HTERT RPE-1 (cell line): Measurements from ENCODE around the gene KRTAP9-6.
"Not testable (repeated sequence)": the region's sequence is repeated elsewhere in the genome, so short reads cannot be mapped to it uniquely, and the experiment has no call there.

Experiments
- in situ Hi-C: fragments of 300-500 bp; cut with MboI; formaldehyde crosslinking; loops from 4 replicates; pipeline ENCODE4 v1.14.3; 2020; ENCODE audit warnings: low sequenced_read_pairs

The KRTAP9-6 gene, protein sequence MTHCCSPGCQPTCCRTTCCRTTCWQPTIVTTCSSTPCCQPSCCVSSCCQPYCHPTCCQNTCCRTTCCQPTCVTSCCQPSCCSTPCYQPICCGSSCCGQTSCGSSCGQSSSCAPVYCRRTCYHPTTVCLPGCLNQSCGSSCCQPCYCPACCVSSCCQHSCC

DNA sequence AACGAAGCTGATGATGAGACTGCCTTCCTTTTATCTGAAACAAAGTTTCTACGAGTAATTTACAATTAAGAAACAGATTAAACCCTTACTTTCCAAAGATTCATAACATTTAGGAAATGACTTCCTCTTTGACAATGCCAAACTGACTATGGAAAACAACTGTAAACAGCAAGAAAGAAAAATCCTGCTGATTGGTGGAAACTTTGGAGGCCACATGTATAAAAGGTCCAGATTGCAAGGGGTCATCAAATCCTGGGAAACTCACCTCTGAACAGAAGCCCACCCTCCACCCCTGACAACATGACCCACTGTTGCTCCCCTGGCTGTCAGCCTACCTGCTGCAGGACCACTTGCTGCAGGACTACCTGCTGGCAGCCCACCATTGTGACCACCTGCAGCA, at the start of gene KRTAP9-6:
Gene KRTAP9-6, plus strand, starts transcription at position 301 of the 400 bp plus-strand sequence. Its CDS starts 0 bp downstream, at position 301.
- in situ Hi-C loops: no loop called here

DNA sequence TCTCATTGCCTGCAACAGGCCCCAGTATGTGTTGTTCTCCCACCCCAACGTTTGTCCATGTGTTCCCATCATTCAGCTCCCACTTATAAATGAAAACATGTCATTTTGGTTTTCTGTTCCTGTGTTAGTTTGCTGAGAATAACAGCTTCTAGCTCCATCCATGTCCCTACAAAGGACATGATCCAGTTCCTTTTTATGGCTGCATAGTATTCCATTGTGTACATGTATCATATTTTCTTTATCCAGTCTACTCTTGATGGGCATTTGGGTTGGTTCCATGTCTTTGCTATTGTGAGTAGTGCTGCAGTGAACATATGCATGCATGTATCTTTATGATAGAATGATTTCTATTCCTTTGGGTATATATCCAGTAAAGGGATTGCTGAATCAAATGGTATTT, 49.5 kb upstream of the KRTAP9-6 start:
- in situ Hi-C loops: no loop called here

DNA sequence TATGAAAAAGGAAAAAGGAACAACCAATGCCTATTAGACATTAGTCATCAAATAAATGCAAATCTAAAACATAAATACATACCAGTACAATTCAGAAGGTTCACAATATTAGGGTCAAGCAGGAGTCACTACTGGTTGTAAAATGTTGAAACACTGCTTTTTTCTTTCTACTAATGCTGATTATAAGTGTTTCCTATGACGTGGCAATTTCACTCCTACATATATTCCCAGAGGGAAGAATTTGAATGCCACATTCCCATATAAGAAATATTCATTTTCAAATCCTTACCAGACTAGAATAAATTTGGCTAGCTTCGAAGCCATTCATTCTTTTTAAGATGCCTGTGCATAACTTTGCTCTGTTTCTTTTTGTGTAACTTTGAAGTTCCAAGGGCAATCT, 41.4 kb upstream of the KRTAP9-6 start:
- in situ Hi-C loops: no loop called here

DNA sequence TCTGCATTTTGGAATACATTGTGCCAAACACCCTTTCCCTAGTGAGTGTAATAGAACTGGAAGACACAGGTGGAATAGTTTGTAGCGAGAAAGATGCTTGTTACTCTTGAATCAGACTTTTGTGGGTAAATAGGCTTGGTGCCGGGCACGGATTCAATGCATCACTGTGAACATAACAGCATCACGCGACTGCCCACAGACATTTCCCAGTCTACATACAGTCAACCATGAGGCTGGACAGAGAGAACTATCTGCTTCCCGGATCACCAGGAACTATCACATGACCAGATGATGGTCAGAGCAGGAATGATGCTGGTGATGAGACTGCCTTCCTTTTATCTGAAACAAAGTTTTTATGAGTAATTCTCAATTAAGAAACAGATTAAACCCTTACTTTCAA, 39.1 kb upstream of the KRTAP9-6 start:
- in situ Hi-C loops: no loop called here

DNA sequence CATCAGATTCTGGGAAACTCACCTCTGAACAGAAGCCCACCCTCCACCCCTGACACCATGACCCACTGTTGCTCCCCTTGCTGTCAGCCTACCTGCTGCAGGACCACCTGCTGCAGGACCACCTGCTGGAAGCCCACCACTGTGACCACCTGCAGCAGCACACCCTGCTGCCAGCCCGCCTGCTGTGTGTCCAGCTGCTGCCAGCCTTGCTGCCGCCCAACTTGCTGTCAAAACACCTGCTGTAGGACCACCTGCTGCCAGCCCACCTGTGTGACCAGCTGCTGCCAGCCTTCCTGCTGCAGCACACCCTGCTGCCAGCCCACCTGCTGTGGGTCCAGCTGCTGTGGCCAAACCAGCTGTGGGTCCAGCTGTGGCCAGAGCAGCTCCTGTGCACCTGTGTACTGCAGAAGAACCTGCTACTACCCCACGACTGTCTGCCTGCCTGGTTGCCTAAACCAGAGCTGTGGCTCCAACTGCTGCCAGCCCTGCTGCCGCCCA, 38.5 kb upstream of the KRTAP9-6 start, which contains the start of gene KRTAP9-2:
Gene KRTAP9-2, plus strand, starts transcription at position 51 of the 498 bp plus-strand sequence. Its CDS starts 7 bp downstream, at position 58.
- in situ Hi-C loops: not testable (repeated sequence)

DNA sequence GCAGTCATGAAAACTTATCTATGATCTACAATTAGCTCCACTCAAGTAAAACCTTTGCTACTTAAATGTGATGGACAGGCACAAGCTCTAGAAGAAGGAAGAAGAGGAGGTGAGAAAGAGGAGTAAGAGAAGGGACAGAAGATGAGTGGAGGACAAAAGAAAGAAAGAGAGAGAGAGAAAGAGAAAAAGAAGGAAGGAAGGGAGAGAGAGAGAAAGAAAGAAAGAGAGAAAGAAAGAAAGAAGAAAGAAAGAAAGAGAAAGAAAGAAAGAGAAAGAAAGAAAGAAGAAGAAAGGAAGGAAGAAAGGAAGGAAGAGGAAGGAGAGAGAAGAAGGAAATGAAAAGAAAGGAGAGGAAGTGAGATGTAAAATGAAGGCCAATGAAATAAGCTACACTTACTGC, 35.1 kb upstream of the KRTAP9-6 start:
- in situ Hi-C loops: no loop called here

DNA sequence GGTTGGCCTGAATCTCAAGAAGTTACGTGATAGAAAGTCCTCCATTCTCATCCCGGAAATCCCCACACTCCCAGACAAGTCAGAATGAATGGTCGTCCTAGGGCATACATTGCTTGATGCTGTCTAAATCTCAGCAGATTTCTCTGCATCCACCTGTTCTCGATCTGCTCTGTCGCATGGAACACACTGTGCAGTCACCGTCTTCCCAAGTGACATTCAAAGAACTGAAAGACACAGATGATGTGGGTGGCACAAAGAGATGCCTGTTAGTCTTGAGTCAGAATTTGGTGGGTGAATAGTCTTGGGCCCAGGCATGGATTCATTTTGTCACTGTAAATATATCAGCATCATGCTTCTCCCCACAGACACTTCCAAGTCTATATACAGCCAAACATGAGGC, 33.4 kb upstream of the KRTAP9-6 start:
- in situ Hi-C loops: no loop called here

DNA sequence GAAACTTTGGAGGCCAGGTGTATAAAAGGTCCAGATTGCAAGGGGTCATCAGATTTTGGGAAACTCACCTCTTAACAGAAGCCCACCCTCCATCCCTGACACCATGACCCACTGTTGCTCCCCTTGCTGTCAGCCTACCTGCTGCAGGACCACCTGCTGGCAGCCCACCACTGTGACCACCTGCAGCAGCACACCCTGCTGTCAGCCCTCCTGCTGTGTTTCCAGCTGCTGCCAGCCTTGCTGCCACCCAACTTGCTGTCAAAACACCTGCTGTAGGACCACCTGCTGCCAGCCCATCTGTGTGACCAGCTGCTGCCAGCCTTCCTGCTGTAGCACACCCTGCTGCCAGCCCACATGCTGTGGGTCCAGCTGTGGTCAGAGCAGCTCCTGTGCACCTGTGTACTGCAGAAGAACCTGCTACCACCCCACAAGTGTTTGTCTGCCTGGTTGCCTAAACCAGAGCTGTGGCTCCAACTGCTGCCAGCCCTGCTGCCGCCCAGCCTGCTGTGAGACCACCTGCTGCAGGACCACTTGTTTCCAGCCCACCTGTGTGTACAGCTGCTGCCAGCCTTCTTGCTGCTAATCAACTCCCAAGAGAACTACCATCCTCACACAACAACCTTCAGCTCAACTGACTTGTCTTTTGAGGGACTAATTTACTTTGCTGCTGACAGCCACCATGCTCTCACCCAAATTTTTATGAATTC, 32.6 kb upstream of the KRTAP9-6 start, which contains the start of gene KRTAP9-3:
Gene KRTAP9-3, plus strand, starts transcription at position 51 of the 707 bp plus-strand sequence. Its CDS starts 53 bp downstream, at position 104.
- in situ Hi-C loops: not testable (repeated sequence)

DNA sequence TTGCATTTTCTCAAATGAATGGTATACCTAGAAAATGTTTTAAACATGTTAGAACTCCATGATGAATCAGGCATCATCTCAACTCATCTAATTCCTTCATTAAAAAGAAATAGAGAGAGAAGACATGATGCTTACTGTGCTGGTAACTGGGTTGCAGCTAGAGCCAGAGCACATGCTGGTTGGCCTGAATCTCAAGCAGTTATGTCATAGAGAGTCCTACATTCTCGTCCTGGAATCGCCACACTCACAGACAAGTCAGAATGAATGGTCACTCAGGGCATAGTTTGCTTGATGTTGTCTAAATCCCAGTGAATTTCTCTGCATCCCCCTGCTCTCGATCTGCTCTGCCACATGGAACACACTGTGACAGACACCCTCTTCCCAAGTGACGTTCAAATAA, 28.1 kb upstream of the KRTAP9-6 start:
- in situ Hi-C loops: not testable (repeated sequence)

DNA sequence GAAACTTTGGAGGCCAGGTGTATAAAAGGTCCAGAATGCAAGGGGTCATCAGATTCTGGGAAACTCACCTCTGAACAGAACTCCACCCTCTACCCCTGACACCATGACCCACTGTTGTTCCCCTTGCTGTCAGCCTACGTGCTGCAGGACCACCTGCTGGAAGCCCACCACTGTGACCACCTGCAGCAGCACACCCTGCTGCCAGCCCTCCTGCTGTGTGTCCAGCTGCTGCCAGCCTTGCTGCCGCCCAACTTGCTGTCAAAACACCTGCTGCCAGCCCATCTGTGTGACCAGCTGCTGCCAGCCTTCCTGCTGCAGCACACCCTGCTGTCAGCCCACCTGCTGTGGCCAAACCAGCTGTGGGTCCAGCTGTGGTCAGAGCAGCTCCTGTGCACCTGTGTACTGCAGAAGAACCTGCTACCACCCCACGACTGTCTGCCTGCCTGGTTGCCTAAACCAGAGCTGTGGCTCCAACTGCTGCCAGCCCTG, 27.2 kb upstream of the KRTAP9-6 start, which contains the start of gene KRTAP9-8:
Gene KRTAP9-8, plus strand, starts transcription at position 51 of the 489 bp plus-strand sequence. Its CDS starts 53 bp downstream, at position 104.
- in situ Hi-C loops: not testable (repeated sequence)

DNA sequence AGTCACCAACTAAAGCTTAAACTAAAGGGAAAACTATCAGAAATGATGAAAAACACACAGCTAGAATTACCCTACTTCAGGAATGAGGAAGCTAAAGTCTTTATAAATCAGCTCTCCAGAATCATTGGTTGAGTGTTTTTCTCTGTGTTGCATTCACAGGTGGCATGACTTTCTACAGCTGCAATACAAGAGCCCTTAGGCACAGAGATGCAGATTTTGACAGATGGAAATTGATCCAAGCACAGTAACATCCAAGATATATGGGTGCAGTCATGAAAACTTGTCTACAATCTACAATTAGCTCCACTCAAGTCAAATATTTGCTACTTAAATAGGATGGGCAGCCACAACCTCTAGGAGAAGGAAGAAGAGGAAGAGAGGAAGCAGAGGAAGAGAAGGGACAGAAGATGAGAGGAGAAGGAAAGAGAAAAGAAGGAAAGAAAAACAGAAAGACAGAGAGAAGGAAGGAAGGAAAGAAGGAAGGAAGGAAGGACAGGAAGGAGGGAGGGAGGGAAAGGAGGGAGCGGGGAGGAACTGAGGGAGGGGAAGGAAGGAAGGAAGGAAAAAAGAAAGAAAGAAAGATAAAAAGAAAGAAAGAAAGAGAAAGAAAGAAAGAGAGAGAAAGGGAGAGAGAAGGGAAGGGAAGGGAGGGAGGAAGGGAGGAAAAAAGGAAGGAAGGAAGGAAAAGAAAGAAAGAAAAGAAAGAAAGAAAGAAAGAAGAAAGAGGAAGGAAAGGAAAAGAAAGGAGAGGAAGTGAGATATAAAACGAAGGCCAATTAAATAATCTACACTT, 18.0 kb upstream of the KRTAP9-6 start:
- in situ Hi-C loops: not testable (repeated sequence)

DNA sequence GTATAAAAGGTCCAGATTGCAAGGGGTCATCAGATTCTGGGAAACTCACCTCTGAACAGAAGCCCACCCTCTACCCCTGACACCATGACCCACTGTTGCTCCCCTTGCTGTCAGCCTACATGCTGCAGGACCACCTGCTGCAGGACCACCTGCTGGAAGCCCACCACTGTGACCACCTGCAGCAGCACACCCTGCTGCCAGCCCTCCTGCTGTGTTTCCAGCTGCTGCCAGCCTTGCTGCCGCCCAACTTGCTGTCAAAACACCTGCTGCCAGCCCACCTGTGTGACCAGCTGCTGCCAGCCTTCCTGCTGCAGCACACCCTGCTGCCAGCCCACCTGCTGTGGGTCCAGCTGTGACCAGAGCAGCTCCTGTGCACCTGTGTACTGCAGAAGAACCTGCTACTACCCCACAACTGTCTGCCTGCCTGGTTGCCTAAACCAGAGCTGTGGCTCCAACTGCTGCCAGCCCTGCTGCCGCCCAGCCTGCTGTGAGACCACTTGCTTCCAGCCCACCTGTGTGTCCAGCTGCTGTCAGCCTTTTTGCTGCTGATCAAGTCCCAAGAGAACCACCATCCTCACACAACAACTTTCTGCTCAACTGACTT, 15.4 kb upstream of the KRTAP9-6 start, which contains the start of gene KRTAP9-4:
Gene KRTAP9-4, plus strand, starts transcription at position 51 of the 604 bp plus-strand sequence. Its CDS starts 34 bp downstream, at position 85.
- in situ Hi-C loops: not testable (repeated sequence)

DNA sequence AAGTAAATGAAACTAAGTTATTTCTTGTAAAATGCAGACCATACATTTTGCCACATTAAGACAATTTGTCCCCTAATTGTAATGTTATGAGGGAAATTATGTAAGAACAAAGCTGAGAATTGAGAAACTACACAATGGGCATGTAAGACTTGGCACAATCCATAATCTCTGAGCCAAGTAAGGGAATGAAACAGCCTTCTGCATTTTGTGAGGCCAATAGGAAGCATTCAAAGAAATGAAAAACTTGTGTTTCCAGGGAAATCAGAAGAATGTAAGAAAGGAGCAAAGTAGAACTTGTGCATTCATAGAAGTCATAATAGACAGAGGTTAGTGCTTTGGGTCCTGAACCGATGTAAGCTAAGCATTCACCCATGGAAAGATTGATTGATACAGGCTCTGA, 13.9 kb upstream of the KRTAP9-6 start:
- in situ Hi-C loops: no loop called here

DNA sequence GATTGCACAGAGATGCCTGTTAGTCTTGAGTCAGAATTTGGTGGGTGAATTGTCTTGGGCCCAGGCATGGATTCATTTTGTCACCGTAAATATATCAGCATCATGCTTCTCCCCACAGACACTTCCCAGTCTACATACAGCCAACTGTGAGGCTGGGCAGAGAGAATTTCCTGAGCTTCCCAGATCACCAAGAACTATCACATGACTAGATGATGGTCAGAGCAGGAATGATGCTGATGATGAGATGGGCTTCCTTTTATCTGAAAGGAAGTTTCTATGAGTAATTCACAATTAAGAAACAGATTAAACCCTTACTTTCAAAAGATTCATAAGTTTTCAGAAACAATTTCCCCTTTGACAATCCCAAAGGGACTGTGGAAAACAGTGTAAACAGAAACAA, 10.3 kb upstream of the KRTAP9-6 start:
- in situ Hi-C loops: no loop called here

DNA sequence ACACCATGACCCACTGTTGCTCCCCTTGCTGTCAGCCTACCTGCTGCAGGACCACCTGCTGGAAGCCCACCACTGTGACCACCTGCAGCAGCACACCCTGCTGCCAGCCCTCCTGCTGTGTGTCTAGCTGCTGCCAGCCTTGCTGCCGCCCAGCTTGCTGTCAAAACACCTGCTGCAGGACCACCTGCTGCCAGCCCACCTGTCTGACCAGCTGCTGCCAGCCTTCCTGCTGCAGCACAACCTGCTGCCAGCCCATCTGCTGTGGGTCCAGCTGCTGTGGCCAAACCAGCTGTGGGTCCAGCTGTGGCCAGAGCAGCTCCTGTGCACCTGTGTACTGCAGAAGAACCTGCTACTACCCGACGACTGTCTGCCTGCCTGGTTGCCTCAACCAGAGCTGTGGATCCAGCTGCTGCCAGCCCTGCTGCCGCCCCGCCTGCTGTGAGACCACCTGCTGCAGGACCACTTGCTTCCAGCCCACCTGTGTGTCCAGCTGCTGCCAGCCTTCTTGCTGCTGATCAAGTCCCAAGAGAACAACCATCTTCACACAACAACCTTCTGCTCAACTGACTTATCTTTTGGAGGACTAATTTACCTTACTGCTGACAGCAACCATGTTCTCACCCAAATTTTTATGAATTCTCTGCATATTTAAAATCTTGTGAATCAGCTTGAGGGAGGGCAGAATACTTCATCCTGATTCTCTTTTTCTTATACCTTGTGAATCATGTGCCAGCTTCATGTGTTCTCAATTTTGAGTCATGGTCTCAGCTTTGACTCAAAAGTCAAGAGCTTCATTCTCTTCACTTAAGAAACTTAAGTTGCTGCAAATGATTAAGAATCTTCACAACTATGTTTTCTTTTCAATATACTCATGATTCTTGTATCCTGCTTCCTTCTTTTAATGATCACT, 9.5 kb upstream of the KRTAP9-6 start, which contains the start of gene KRTAP9-9:
Gene KRTAP9-9, plus strand, starts transcription at position 4 of the 910 bp plus-strand sequence.
- in situ Hi-C loops: not testable (repeated sequence)

DNA sequence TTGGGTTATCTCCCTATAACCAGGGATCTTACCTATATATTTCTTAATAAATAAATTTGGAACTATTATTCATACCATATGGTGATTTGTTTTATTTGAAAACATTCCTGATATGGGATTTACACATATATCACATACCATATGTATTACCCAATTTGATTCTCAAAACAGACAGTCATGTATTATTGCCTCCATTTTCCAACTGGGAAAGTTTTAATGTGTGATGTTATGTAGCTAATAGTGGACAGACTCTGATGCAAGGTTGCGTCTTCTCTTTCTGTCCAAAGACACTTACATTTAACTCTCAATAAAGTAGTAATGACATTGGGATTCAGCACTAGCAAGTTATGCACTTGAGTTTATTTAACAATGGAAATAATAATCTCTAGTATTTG, 8.9 kb upstream of the KRTAP9-6 start:
- in situ Hi-C loops: no loop called here

DNA sequence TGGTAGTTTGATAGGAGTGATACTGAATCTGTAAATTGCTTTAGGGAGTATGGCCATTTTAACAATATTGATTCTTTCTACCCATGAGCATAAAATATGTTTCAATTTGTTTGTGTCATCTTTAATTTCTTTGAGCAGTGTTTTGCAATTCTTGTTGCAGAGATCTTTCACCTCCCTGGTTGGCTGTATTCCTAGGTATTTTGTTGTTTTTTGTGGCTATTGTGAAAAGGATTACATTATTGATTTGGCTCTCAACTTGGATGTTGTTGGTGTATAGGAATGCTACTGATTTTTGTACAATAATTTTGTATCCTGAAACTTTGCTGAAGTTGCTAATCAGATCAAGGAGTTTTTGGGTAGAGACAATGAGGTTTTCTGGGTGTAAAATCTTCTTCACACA, 6.8 kb upstream of the KRTAP9-6 start:
- in situ Hi-C loops: no loop called here

DNA sequence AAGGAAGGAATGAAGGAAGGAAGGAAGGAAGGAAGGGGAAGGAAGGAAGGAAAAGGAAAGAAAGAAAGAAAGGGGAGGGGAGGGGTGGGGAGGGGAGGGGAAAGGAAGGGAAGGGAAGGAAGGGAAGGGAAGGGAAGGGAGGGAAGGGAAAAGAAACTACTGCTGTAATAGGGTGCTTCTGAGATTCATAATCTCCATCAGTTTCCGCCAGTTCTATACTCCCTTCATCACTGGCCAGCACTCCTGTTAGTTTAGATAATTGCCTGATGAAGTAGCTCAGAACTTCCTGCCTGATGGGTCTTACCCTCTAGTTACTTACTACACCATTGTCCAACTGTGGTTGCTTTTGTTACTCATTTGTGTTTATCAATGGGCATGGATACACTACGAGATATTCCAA, 2.0 kb upstream of the KRTAP9-6 start:
- in situ Hi-C loops: no loop called here

DNA sequence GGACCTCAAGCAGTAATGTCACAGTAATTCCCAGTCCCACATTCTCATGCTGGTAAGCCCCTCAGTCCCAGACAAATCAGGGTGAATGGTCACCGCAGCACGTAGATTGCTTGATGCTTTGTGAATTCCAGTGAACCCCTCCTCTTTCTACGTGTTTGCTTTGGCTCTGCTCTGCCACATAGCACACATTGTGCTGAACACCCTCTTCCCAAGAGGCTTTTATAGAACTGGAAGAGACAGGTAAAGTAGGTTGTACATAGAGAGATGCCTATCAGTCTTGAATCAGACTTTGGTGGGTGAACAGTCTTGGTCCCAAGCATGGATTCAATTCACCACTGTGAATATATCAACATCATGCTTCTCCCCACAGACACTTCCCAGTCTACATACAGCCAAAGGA, 579 bp upstream of the KRTAP9-6 start:
- in situ Hi-C loops: no loop called here
